OCI-LY3 (cell line): ENCODE measurements around the gene POLE3.

Experiments used
- H2AFZ ChIP-seq: fragments of 200-600, 300-600 bp; shearing (Covaris generic); 2 replicates; pipeline ENCODE4 v1.6.0; 2014; ENCODE audit warnings: antibody characterized with exemption, low read depth, low read length
- H3K27ac ChIP-seq: fragments of 200-600, 300-600 bp; sonication (generic); 2 replicates; pipeline ENCODE4 v1.5.1; 2014; ENCODE audit warnings: mild to moderate bottlenecking, low read length, moderate library complexity, mixed read lengths
- H3K27me3 ChIP-seq: fragments of 200-600, 300-600 bp; sonication (generic); 2 replicates; pipeline ENCODE4 v1.6.1; 2014; ENCODE audit warnings: low read depth, low read length, mixed read lengths
- H3K36me3 ChIP-seq: fragments of 200-600, 300-600 bp; sonication (generic); replicated peaks from 2 replicates; pipeline ENCODE3; 2014; ENCODE audit warnings: low read depth, low read length, mixed read lengths
- H3K4me1 ChIP-seq: fragments of 300-600, 200-600 bp; sonication (generic); 2 replicates; pipeline ENCODE4 v1.6.1; 2014; ENCODE audit warnings: low read length, mixed read lengths
- H3K4me2 ChIP-seq: fragments of 200-600, 300-600 bp; sonication (generic); 2 replicates; pipeline ENCODE4 v1.6.1; 2014; ENCODE audit warnings: low read length, mixed read lengths
- H3K4me3 ChIP-seq: fragments of 300-600, 200-600 bp; sonication (generic); 2 replicates; pipeline ENCODE4 v1.5.1; 2014; ENCODE audit warnings: antibody characterized with exemption, mild to moderate bottlenecking, low read length, moderate library complexity
- H3K79me2 ChIP-seq: fragments of 300-600, 200-600 bp; shearing (Covaris generic); 2 replicates; pipeline ENCODE4 v1.6.1; 2014; ENCODE audit warnings: mild to moderate bottlenecking, low read length, mixed read lengths
- H3K9ac ChIP-seq: fragments of 300-600, 200-600 bp; shearing (Covaris generic); 2 replicates; pipeline ENCODE4 v1.6.0; 2014; ENCODE audit warnings: mild to moderate bottlenecking, low read length, moderate library complexity
- H3K9me3 ChIP-seq: fragments of 200-600, 300-600 bp; shearing (Covaris generic); 2 replicates; pipeline ENCODE4 v1.6.1; 2014; ENCODE audit warnings: low read length, mixed read lengths; ENCODE audit not compliant: insufficient read depth
- H4K20me1 ChIP-seq: fragments of 200-600, 300-600 bp; sonication (generic); 2 replicates; pipeline ENCODE4 v1.6.1; 2016; ENCODE audit warnings: low read length, mixed read lengths; ENCODE audit not compliant: insufficient read depth
- EZH2phosphoT487 ChIP-seq: fragments of 200-600 bp; shearing (Covaris generic); IDR thresholded peaks from 2 replicates; pipeline ENCODE4 v1.6.1; 2018; ENCODE audit warnings: antibody characterized with exemption, mixed run types, low read depth
- TF ChIP-seq, protein P1 (sequence below): fragments of 200-600, 300-600 bp; sonication (generic); IDR thresholded peaks from 2 replicates; pipeline ENCODE4 v1.5.1; 2014; ENCODE audit warnings: antibody characterized with exemption, low read length, low read depth

The POLE3 gene

GRCh38 chr9:113403646-113404045, 6.8 kb downstream of the POLE3 start:
- Histone ChIP-seq H3K9me3 (no peaks in the 10 kb centered on the region), H3K79me2 (peaks cover 12% of the 10 kb centered on the region), H3K36me3 (peaks cover 8% of the 10 kb centered on the region), H2AFZ (no peak overlapping the region), H4K20me1 (no peaks in the 10 kb centered on the region), H3K4me3 (no peak overlapping the region), H3K4me1 (peaks cover 9% of the 10 kb centered on the region), H3K27me3 (no peaks in the 10 kb centered on the region), H3K4me2 (no peak overlapping the region), H3K27ac (no peak overlapping the region), H3K9ac (no peak overlapping the region)
- TF ChIP-seq, protein P1, sequence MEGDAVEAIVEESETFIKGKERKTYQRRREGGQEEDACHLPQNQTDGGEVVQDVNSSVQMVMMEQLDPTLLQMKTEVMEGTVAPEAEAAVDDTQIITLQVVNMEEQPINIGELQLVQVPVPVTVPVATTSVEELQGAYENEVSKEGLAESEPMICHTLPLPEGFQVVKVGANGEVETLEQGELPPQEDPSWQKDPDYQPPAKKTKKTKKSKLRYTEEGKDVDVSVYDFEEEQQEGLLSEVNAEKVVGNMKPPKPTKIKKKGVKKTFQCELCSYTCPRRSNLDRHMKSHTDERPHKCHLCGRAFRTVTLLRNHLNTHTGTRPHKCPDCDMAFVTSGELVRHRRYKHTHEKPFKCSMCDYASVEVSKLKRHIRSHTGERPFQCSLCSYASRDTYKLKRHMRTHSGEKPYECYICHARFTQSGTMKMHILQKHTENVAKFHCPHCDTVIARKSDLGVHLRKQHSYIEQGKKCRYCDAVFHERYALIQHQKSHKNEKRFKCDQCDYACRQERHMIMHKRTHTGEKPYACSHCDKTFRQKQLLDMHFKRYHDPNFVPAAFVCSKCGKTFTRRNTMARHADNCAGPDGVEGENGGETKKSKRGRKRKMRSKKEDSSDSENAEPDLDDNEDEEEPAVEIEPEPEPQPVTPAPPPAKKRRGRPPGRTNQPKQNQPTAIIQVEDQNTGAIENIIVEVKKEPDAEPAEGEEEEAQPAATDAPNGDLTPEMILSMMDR: no peak
- TF ChIP-seq EZH2phosphoT487: no peak

GRCh38 chr9:113401027-113401792, 9.3 kb downstream of the POLE3 start, which contains the start of gene ALAD:
Gene ALAD (minus strand): TSS chr9:113401284. CDS start chr9:113393559, 7,725 bp downstream.
- peak within 1 kb of the TSS; percentile 73 for H3K9ac ChIP-seq
- H3K27me3 ChIP-seq: no peaks in the 10 kb centered on the region
- no peaks in the 10 kb centered on the region for H3K9me3 ChIP-seq
- peak within 1 kb of the TSS; percentile 93 for H3K4me2 ChIP-seq
- H3K4me1 ChIP-seq: peaks cover 9% of the 10 kb centered on the region
- H3K36me3 ChIP-seq: no peaks in the 10 kb centered on the region
- TF ChIP-seq, protein P1: peak; percentile 84
- TF ChIP-seq EZH2phosphoT487: no peak
- no peaks in the 10 kb centered on the region for H3K79me2 ChIP-seq
- no peaks in the 10 kb centered on the region for H4K20me1 ChIP-seq
- H3K27ac ChIP-seq: 0 out of 2 replicates have a peak within 1 kb of the TSS, but pooled peaks have one; percentile 12
- peak within 1 kb of the TSS; percentile 98 for H3K4me3 ChIP-seq
- peak within 1 kb of the TSS; percentile 99 for H2AFZ ChIP-seq

GRCh38 chr9:113399646-113400200, 10.8 kb downstream of the POLE3 start:
- Histone ChIP-seq H3K9me3 (no peaks in the 10 kb centered on the region), H3K4me3 (no peak overlapping the region)

DNA sequence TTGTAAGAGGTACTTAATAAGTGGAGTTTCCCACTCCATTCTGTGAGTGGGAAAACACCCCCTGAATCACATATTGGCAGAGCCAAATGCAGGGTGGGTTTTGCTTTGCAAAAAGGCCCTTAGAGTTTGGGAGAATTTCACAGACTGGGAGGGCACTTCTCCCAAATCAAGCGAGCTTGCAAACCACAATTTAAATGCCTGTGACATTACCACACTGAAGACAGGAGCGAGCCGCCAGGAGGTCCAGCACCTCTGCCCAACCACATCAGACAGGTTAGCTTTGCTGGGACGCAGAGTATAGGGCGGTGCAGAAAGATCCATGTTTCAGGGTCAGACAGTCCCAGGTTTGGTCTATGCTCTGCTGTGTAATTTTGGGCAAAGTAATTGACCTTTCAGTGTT, 11.7 kb downstream of the POLE3 start:
- TF ChIP-seq EZH2phosphoT487: no peak
- TF ChIP-seq, protein P1: no peak
- no peak overlapping the region for H3K4me2 ChIP-seq
- peaks cover 9% of the 10 kb centered on the region for H3K4me1 ChIP-seq
- no peaks in the 10 kb centered on the region for H3K27me3 ChIP-seq
- no peak overlapping the region for H2AFZ ChIP-seq
- no peaks in the 10 kb centered on the region for H3K79me2 ChIP-seq
- no peaks in the 10 kb centered on the region for H3K36me3 ChIP-seq
- H3K4me3 ChIP-seq: no peak overlapping the region
- no peak overlapping the region for H3K9ac ChIP-seq
- no peaks in the 10 kb centered on the region for H3K9me3 ChIP-seq
- no peak overlapping the region for H3K27ac ChIP-seq
- no peaks in the 10 kb centered on the region for H4K20me1 ChIP-seq

More at GRCh38 chr9:113399646-113400200, 10.8 kb downstream of the POLE3 start:
- H3K27ac ChIP-seq: no peak overlapping the region
- H2AFZ ChIP-seq: no peak overlapping the region
- H3K36me3 ChIP-seq: no peaks in the 10 kb centered on the region
- H4K20me1 ChIP-seq: no peaks in the 10 kb centered on the region
- H3K9ac ChIP-seq: no peak overlapping the region
- H3K27me3 ChIP-seq: no peaks in the 10 kb centered on the region
- H3K4me1 ChIP-seq: peaks cover 9% of the 10 kb centered on the region
- no peak overlapping the region for H3K4me2 ChIP-seq
- TF ChIP-seq, protein P1: no peak
- TF ChIP-seq EZH2phosphoT487: no peak
- no peaks in the 10 kb centered on the region for H3K79me2 ChIP-seq
